HepG2 (cell line): ENCODE data around the gene NKD1. TPM values are rescaled to one million over a fixed set of nuclear protein-coding genes. Genes with fewer than 3 reads are reported as not detected.

Source experiments
- ATAC-seq: fragments of 200-7000 bp; cut with Tn5 transposase; 3 replicates; pipeline ENCODE4 v1.9.1; 2020; ENCODE audit warnings: mild to moderate bottlenecking, moderate library complexity
- BruUV-seq: library from RNA; stranded (reverse); fragments of 400-500 nt; replicated peaks from 2 replicates; lab custom pipeline; 2021; lab: Mats Ljungman, UMichigan
- CTCF ChIA-PET: fragments of 300-600 bp; formaldehyde crosslinking; extraction: SDS; loops from one replicate; lab custom pipeline; 2021; ENCODE audit warnings: low total read pairs, inconsistent platforms, low intra/inter-chr PET ratio; lab: Yijun Ruan, JAX
- POLR2A ChIA-PET: fragments of 350-600 bp; sonication (Branson Sonifier 250); formaldehyde crosslinking; loops from one replicate; lab custom pipeline; 2020; ENCODE audit warnings: antibody characterized with exemption, inconsistent platforms; lab: Yijun Ruan, JAX
- DNase-seq: peaks from one replicate; pipeline ENCODE4 v3.0.0-alpha.2; 2015; ENCODE audit warnings: low spot score
- FAIRE-seq: peaks from 3 replicates; lab custom pipeline; 2011; peaks lifted over from hg19 to GRCh38; lab: Jason Lieb, UNC
- H2AFZ ChIP-seq: one replicate; pipeline ENCODE4 v1.6.1; 2011; ENCODE audit warnings: low read length, inconsistent platforms
- H3K27ac ChIP-seq: fragments of 300-600 bp; 3 replicates; pipeline ENCODE4 v1.8.0; 2011; ENCODE audit warnings: mixed run types, mild to moderate bottlenecking, mixed read lengths, low read length, inconsistent platforms; ENCODE audit not compliant: insufficient read depth; ENCODE audit errors: extremely low read length
- H3K27me3 ChIP-seq, 2 experiments: fragments of 200-600 bp in 1 of 2; 2 replicates in 1 of 2; 3 replicates in 1 of 2; pipeline versions ENCODE4 v1.6.0 to v1.8.0; 2011; ENCODE audit warnings: low read length in 2 of 2, mild to moderate bottlenecking in 2 of 2, moderate library complexity in 2 of 2, inconsistent platforms in 1 of 2; ENCODE audit not compliant: insufficient read depth in 2 of 2, control insufficient read depth in 1 of 2
- H3K36me3 ChIP-seq, 2 experiments: fragments of 200-600 bp in 1 of 2; replicated peaks in 1 of 2; 2 replicates in 1 of 2; 3 replicates in 1 of 2; pipeline versions ENCODE4 v1.5.1 to v1.8.0; 2011; ENCODE audit warnings: low read length in 2 of 2, inconsistent platforms in 1 of 2; ENCODE audit not compliant: insufficient read depth in 2 of 2, control insufficient read depth in 1 of 2
- H3K4me1 ChIP-seq: 2 replicates; pipeline ENCODE4 v1.5.1; 2012; ENCODE audit warnings: low read length, inconsistent platforms; ENCODE audit not compliant: insufficient read depth
- H3K4me2 ChIP-seq: 2 replicates; pipeline ENCODE4 v1.6.0; 2011; ENCODE audit warnings: low read depth, low read length, inconsistent platforms
- H3K4me3 ChIP-seq, 3 experiments: fragments of 200-600 bp in 1 of 3; sonication (generic), shearing (Covaris generic) in 1 of 3; replicated peaks in 1 of 3; 2 replicates each; pipeline ENCODE4 v1.5.1; 2011 to 2016; ENCODE audit warnings: low read length in 3 of 3, inconsistent platforms in 2 of 3, low read depth in 2 of 3, mild to moderate bottlenecking in 2 of 3, control low read depth in 1 of 3, mixed read lengths in 1 of 3; ENCODE audit not compliant: insufficient read depth in 1 of 3
- H3K79me2 ChIP-seq: one replicate; pipeline ENCODE4 v1.6.1; 2011; ENCODE audit warnings: low read length, inconsistent platforms; ENCODE audit not compliant: insufficient read depth
- H3K9ac ChIP-seq: 2 replicates; pipeline ENCODE4 v1.6.0; 2011; ENCODE audit warnings: mild to moderate bottlenecking, low read depth, low read length, inconsistent platforms; ENCODE audit not compliant: insufficient read depth
- H3K9me3 ChIP-seq: 2 replicates; pipeline ENCODE4 v1.5.1; 2012; ENCODE audit warnings: mild to moderate bottlenecking, low read length
- H4K20me1 ChIP-seq: 2 replicates; pipeline ENCODE4 v1.6.0; 2011; ENCODE audit warnings: inconsistent platforms, mild to moderate bottlenecking, low read length, moderate library complexity; ENCODE audit not compliant: insufficient read depth
- ETS1 ChIP-seq: sonication (generic); formaldehyde crosslinking; IDR thresholded peaks from 2 replicates; pipeline ENCODE4 v1.4.0; 2020; ENCODE audit warnings: missing genetic modification reagents
- FOXP1 ChIP-seq, 2 experiments: fragments of 450-650 bp in 1 of 2; IDR thresholded peaks; 2 replicates each; pipeline ENCODE4 v1.6.1; 2017 to 2018; ENCODE audit warnings: antibody characterized with exemption in 1 of 2
- IRX3 ChIP-seq: sonication (generic); formaldehyde crosslinking; IDR thresholded peaks from 2 replicates; pipeline ENCODE4 v1.8.1; 2023; ENCODE audit warnings: mild to moderate bottlenecking, low read depth, missing genetic modification reagents, borderline replicate concordance
- JARID2 ChIP-seq: sonication (generic); formaldehyde crosslinking; IDR thresholded peaks from 2 replicates; pipeline ENCODE4 v1.8.1; 2023; ENCODE audit warnings: missing genetic modification reagents, inconsistent platforms; ENCODE audit not compliant: insufficient replicate concordance
- MBNL3 ChIP-seq: fragments of 250-450 bp; sonication (Bioruptor Pico); conservative IDR thresholded peaks from 2 replicates; pipeline ENCODE4 v1.8.0; 2022; ENCODE audit warnings: mild to moderate bottlenecking, inconsistent platforms
- RBM22 ChIP-seq: fragments of 200-400 bp; formaldehyde crosslinking; optimal IDR thresholded peaks from 2 replicates; pipeline ENCODE3; 2017; ENCODE audit warnings: mild to moderate bottlenecking, low read length, moderate library complexity
- SOX6 ChIP-seq, 2 experiments: fragments of 450-650 bp in 1 of 2; sonication (generic) in 1 of 2; formaldehyde crosslinking in 1 of 2; IDR thresholded peaks; 2 replicates each; pipeline versions ENCODE4 v1.4.0 to v1.6.1; 2017 to 2020; ENCODE audit warnings: antibody characterized with exemption in 1 of 2, mild to moderate bottlenecking in 1 of 2, missing genetic modification reagents in 1 of 2
- ZNF121 ChIP-seq: sonication (generic); formaldehyde crosslinking; IDR thresholded peaks from 2 replicates; pipeline ENCODE4 v1.5.0; 2020; ENCODE audit warnings: mild to moderate bottlenecking, missing genetic modification reagents
- ZNF264 ChIP-seq: sonication (generic); formaldehyde crosslinking; IDR thresholded peaks from 2 replicates; pipeline ENCODE4 v1.4.0; 2020; ENCODE audit warnings: missing genetic modification reagents
- ZNF367 ChIP-seq: sonication (generic); formaldehyde crosslinking; IDR thresholded peaks from 2 replicates; pipeline ENCODE4 v1.4.0; 2020; ENCODE audit warnings: missing genetic modification reagents, borderline replicate concordance
- WGBS: methylation state at CpG from one replicate; pipeline ENCODE4 v1.1.6; 2017; ENCODE audit warnings: low lambda C conversion rate; 5-methylcytosine and 5-hydroxymethylcytosine counted together
- in situ Hi-C: cut with HindIII; loops from 2 replicates; pipeline ENCODE4 v1.10.0; 2017; ENCODE audit warnings: low pct_unique_long_range_greater_than_20kb; ENCODE audit not compliant: extremely low pct_ligation_motif_present
- intact Hi-C: fragments of 100-400 bp; cut with micrococcal nuclease; formaldehyde crosslinking; loops from one replicate; pipeline ENCODE4 v1.10.0; 2022; ENCODE audit not compliant: unreplicated experiment
- polyA plus RNA-seq, 8 experiments: library from polyadenylated mRNA; depleted of rRNA in 3 of 8; stranded (reverse) in 7 of 8; unstranded in 1 of 8; fragments of >200 nt; fragmentation: Illumina TruSeq in 4 of 8; extraction: Trizol in 4 of 8; gene quantifications; 2 replicates each; pipeline versions ENCODE4 v1.2.1 to v1.2.3, GENCODE V29; 2011 to 2016; ENCODE audit warnings: low read depth in 4 of 8, missing spikeins in 1 of 8, mixed read lengths in 1 of 8; ENCODE audit not compliant: insufficient read depth in 1 of 8
- total RNA-seq, 5 experiments: library from RNA; depleted of rRNA; stranded (reverse); fragments of >200 nt; fragmentation: Illumina TruSeq; extraction: Trizol; gene quantifications; 2 replicates each; pipeline ENCODE4 v1.2.3, GENCODE V29; 2016; ENCODE audit warnings: low read depth in 1 of 5
- TF ChIP-seq, protein P1 (sequence below): sonication (generic); formaldehyde crosslinking; IDR thresholded peaks from 2 replicates; pipeline ENCODE4 v1.4.0; 2020; ENCODE audit warnings: missing genetic modification reagents
- TF ChIP-seq, protein P2 (sequence below): sonication (generic); formaldehyde crosslinking; IDR thresholded peaks from 2 replicates; pipeline ENCODE4 v1.4.0; 2020; ENCODE audit warnings: missing genetic modification reagents
- TF ChIP-seq, protein P3 (sequence below): sonication (generic); formaldehyde crosslinking; IDR thresholded peaks from 2 replicates; pipeline ENCODE4 v1.8.1; 2023; ENCODE audit warnings: missing genetic modification reagents, mild to moderate bottlenecking, borderline replicate concordance

The NKD1 gene
- total and polyA plus RNA-seq, 2 of the 13 experiments (the other 11 are each of a cell fraction or from before 2014, with no cell fraction given) = 70.4 to 121 TPM

GRCh38 chr16:50688083-50688482 is 139.9 kb downstream of the NKD1 start:
- intact Hi-C loops = no loop called here
- H3K27ac ChIP-seq = no peak overlapping the region
- H3K4me2 ChIP-seq = no peak overlapping the region
- ChIA-PET CTCF (no interaction called here), POLR2A (interaction anchor here (1.1 kb wide), 1 partner anchor 9 kb away, joined by 3 read pairs; no protein-coding TSS in a partner anchor)
- in situ Hi-C loops = no loop called here
- H3K4me3 ChIP-seq = no peak overlapping the region
- H3K79me2 ChIP-seq = no peaks in the 10 kb centered on the region
- no peak for FAIRE-seq
- TF ChIP-seq JARID2 (CRISPR knock-in tag) (no peak), ZNF264 (CRISPR knock-in tag) (no peak), RBM22 (no peak), IRX3 (CRISPR knock-in tag) (no peak), ZNF367 (CRISPR knock-in tag) (no peak), ETS1 (CRISPR knock-in tag) (no peak), SOX6 (IDR thresholded peaks at IDR 0.05) (no peak), SOX6 (CRISPR knock-in tag; IDR thresholded peaks at IDR 0.05) (no peak), FOXP1 (IDR thresholded peaks at IDR 0.05) (no peak), FOXP1 (CRISPR knock-in tag; IDR thresholded peaks at IDR 0.05) (no peak), MBNL3 (CRISPR knock-in tag) (no peak), ZNF121 (CRISPR knock-in tag) (no peak)
- TF ChIP-seq, protein P1, sequence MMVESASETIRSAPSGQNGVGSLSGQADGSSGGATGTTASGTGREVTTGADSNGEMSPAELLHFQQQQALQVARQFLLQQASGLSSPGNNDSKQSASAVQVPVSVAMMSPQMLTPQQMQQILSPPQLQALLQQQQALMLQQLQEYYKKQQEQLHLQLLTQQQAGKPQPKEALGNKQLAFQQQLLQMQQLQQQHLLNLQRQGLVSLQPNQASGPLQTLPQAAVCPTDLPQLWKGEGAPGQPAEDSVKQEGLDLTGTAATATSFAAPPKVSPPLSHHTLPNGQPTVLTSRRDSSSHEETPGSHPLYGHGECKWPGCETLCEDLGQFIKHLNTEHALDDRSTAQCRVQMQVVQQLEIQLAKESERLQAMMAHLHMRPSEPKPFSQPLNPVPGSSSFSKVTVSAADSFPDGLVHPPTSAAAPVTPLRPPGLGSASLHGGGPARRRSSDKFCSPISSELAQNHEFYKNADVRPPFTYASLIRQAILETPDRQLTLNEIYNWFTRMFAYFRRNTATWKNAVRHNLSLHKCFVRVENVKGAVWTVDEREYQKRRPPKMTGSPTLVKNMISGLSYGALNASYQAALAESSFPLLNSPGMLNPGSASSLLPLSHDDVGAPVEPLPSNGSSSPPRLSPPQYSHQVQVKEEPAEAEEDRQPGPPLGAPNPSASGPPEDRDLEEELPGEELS (CRISPR knock-in tag) = no peak
- TF ChIP-seq, protein P2, sequence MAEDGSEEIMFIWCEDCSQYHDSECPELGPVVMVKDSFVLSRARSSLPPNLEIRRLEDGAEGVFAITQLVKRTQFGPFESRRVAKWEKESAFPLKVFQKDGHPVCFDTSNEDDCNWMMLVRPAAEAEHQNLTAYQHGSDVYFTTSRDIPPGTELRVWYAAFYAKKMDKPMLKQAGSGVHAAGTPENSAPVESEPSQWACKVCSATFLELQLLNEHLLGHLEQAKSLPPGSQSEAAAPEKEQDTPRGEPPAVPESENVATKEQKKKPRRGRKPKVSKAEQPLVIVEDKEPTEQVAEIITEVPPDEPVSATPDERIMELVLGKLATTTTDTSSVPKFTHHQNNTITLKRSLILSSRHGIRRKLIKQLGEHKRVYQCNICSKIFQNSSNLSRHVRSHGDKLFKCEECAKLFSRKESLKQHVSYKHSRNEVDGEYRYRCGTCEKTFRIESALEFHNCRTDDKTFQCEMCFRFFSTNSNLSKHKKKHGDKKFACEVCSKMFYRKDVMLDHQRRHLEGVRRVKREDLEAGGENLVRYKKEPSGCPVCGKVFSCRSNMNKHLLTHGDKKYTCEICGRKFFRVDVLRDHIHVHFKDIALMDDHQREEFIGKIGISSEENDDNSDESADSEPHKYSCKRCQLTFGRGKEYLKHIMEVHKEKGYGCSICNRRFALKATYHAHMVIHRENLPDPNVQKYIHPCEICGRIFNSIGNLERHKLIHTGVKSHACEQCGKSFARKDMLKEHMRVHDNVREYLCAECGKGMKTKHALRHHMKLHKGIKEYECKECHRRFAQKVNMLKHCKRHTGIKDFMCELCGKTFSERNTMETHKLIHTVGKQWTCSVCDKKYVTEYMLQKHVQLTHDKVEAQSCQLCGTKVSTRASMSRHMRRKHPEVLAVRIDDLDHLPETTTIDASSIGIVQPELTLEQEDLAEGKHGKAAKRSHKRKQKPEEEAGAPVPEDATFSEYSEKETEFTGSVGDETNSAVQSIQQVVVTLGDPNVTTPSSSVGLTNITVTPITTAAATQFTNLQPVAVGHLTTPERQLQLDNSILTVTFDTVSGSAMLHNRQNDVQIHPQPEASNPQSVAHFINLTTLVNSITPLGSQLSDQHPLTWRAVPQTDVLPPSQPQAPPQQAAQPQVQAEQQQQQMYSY (CRISPR knock-in tag) = no peak
- TF ChIP-seq, protein P3, sequence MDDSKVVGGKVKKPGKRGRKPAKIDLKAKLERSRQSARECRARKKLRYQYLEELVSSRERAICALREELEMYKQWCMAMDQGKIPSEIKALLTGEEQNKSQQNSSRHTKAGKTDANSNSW (CRISPR knock-in tag) = no peak
- no peak overlapping the region for H3K9ac ChIP-seq
- H4K20me1 ChIP-seq = no peaks in the 10 kb centered on the region
- DNase-seq = no peak
- H3K9me3 ChIP-seq = no peaks in the 10 kb centered on the region
- ATAC-seq = no peak
- BruUV-seq = no TSS peak
- H2AFZ ChIP-seq = no peak overlapping the region
- WGBS = 21% methylated on average over 9 of the region's 12 CpGs
- peaks cover 7 to 53% of the 10 kb centered on the region in 2 experiments for H3K27me3 ChIP-seq
- H3K4me1 ChIP-seq = peaks cover 18% of the 10 kb centered on the region
- no peaks in the 10 kb centered on the region for H3K36me3 ChIP-seq
